Left forelimb (tissue), 1 donor: ENCODE results near the gene TNRC6A.
"Not testable (repeated sequence)": the region's sequence is repeated elsewhere in the genome, so short reads cannot be mapped to it uniquely, and the experiment has no call there.

Source experiments
- DNase-seq: peaks from one replicate; pipeline ENCODE4 v3.0.0-alpha.2; 2018; ENCODE audit warnings: low spot score

The TNRC6A gene

GRCh38 chr16:24816688-24817087 is 87.2 kb downstream of the TNRC6A start:
- DNase-seq: no peak

GRCh38 chr16:24819462-24820040 is 90.1 kb downstream of the TNRC6A start:
- DNase-seq: no peak

GRCh38 chr16:24820522-24820921 is 91.1 kb downstream of the TNRC6A start:
- no peak for DNase-seq

- no peak for DNase-seq
These were observed 91.7 kb downstream of the TNRC6A start for GRCh38 chr16:24821129-24821528.

GRCh38 chr16:24822542-24822941 is 93.1 kb downstream of the TNRC6A start:
- DNase-seq: no peak

GRCh38 chr16:24822974-24823373 is 93.5 kb downstream of the TNRC6A start:
- no peak for DNase-seq

GRCh38 chr16:24825696-24826095 is 96.2 kb downstream of the TNRC6A start:
- DNase-seq: no peak

- DNase-seq: no peak
These were observed 96.7 kb downstream of the TNRC6A start for GRCh38 chr16:24826096-24826690.

GRCh38 chr16:24826817-24827566 is 97.5 kb downstream of the TNRC6A start:
- DNase-seq: no peak

GRCh38 chr16:24829153-24829552 is 99.7 kb downstream of the TNRC6A start:
- DNase-seq: no peak

- no peak for DNase-seq
These were observed 103.9 kb downstream of the TNRC6A start for GRCh38 chr16:24833352-24833751.

GRCh38 chr16:24834459-24835335 is 105.2 kb downstream of the TNRC6A start:
- DNase-seq: no peak

- DNase-seq: no peak
These were observed 107.4 kb downstream of the TNRC6A start for GRCh38 chr16:24836836-24837235.

- no peak for DNase-seq
These were observed 108.5 kb downstream of the TNRC6A start for GRCh38 chr16:24837969-24838368.

GRCh38 chr16:24838554-24839266 is 109.3 kb downstream of the TNRC6A start:
- no peak for DNase-seq

GRCh38 chr16:24839347-24839972 is 110.0 kb downstream of the TNRC6A start:
- no peak for DNase-seq

GRCh38 chr16:24841291-24841690 is 111.8 kb downstream of the TNRC6A start:
- DNase-seq: no peak

GRCh38 chr16:24844101-24845030 is 114.9 kb downstream of the TNRC6A start:
- DNase-seq: no peak

GRCh38 chr16:24845031-24845365 is 115.5 kb downstream of the TNRC6A start:
- not testable (repeated sequence) for DNase-seq
